Cardiac fibroblast (primary cell): ENCODE results near the gene PGC.
A peak's percentile ranks its signal among the peaks of the same experiment; 100 is the strongest.

Experiments
- DNase-seq, 2 donors: peaks; one replicate each; pipeline versions ENCODE4 v3.0.0 to v3.0.0-alpha.2; 2010; ENCODE audit warnings: low read depth in 2 of 2
- H3K4me3 ChIP-seq, 2 donors: replicated peaks in 1 of 2; 1 replicate in 1 of 2; 2 replicates in 1 of 2; pipeline ENCODE4 v1.5.1; 2011; ENCODE audit warnings: low read depth in 2 of 2, low read length in 2 of 2, mild to moderate bottlenecking in 2 of 2, moderate library complexity in 1 of 2
- TF ChIP-seq, protein P1 (sequence below): IDR thresholded peaks from one replicate; pipeline ENCODE4 v1.5.1; 2011; ENCODE audit warnings: low read depth, mild to moderate bottlenecking, low read length, inconsistent platforms

The PGC gene

DNA sequence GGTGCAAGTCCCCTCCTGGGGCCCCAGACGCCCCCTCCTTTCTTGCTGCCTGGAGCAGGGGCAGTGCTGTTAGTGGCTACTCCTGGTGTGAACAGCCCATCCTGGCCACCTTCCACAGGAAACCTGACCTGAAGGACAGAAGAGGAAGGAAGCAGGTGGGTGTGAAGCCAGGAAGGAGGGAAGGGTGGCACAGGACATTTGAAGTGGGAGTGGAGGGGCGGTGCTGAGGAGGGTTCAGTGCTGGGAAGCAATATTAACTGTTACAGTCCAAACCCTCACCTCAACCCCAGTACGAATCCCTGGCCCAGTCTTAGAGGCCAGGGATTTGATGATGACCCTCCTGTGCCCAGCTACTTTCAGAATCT, 34.2 kb upstream of the PGC start:
- H3K4me3 ChIP-seq = peak overlapping the region; percentile 62 to 63
- TF ChIP-seq, protein P1, sequence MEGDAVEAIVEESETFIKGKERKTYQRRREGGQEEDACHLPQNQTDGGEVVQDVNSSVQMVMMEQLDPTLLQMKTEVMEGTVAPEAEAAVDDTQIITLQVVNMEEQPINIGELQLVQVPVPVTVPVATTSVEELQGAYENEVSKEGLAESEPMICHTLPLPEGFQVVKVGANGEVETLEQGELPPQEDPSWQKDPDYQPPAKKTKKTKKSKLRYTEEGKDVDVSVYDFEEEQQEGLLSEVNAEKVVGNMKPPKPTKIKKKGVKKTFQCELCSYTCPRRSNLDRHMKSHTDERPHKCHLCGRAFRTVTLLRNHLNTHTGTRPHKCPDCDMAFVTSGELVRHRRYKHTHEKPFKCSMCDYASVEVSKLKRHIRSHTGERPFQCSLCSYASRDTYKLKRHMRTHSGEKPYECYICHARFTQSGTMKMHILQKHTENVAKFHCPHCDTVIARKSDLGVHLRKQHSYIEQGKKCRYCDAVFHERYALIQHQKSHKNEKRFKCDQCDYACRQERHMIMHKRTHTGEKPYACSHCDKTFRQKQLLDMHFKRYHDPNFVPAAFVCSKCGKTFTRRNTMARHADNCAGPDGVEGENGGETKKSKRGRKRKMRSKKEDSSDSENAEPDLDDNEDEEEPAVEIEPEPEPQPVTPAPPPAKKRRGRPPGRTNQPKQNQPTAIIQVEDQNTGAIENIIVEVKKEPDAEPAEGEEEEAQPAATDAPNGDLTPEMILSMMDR = no peak
- no peak for DNase-seq

DNA sequence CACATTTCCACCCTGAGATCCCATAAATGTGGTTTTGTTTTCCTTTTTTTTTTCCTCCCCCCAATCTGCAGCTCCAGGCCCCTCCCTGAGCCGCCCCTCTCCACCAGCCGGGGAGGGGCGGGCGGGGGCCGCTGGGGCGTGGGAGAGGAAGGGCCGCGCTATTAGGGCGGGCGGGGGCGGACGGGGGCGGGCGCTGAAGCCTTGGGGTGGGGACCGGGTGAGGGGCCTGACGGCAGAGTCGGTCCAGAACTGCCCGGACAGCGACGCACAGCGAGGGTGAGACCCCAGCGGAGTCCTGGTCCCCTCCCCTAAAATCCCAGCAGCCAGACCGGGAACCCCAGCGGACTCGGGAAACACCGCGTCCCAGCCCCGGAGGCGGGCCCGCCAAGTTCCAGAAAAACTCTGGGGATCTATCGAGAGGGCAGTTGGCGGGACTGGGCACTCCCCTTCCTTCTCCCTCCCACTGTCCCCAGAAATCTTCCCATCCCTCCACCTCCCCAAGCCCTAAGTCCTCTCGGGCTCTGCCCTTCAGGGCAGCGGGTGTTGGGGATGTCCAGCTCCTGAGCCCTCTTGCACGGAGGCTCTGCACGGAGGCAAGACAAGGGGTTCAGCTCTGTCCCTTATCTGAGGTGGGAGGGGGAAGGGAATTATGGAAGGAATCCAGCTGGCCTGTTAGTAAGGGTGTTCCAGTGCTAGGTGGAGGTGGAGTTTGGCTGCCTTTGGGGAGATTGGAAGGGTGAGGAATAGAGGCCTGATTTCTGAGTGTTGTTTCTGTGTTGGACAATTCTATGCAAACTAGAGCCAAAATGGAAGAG, 33.6 kb upstream of the PGC start, which contains the start of gene PRICKLE4:
Gene PRICKLE4, plus strand, starts transcription at position 232 of the 815 bp plus-strand sequence. CDS start 2,692 bp downstream, outside the sequence.
- DNase-seq = peak; percentile 14 to 69
- TF ChIP-seq, protein P1 = no peak
- peak within 1 kb of the TSS; percentile 62 to 63 for H3K4me3 ChIP-seq

DNA sequence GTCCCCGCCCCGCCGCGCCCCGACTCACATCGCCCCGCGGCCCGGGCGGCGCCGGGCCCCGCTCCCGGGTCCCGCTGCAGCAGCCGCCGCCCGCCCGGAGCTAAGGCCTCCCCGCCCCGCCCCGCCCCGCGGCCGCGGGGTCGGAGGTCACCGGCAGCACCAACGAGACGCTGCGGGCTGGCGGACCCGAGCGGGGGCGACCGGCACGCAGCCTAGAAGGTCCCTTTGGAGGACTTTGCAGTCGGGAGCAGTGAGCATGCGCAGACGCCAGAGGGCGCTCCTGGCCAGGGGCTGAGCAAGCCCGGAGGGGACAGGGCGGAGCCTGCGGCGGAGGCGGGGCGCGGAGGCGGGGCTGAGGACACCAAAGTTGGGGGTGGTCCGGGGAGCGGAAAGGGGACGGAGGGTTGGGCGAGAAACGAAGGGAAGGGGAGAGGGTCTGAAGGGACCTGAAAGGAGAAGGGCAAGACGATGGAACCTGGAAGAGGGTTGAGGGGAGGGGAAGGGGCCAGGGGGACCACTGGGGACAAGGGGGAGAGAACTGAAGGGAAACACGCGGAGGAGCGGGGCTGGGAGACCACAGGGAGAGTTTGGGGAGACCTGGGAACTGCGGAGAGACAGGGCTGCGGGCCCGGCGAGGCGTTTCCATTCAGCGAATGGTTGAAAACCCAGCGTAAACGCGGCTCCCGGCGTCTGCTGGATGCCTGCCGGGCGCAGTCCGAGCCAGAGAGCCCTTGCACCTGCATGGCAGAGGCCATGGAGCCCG, 32.8 kb upstream of the PGC start, which contains the start of gene FRS3:
Gene FRS3, minus strand, starts transcription at position 113 of the 763 bp plus-strand sequence. CDS start 2,913 bp downstream, outside the sequence.
- DNase-seq = peak; percentile 96 to 97
- TF ChIP-seq, protein P1 = peak; percentile 90
- H3K4me3 ChIP-seq = peak within 1 kb of the TSS; percentile 62 to 63

DNA sequence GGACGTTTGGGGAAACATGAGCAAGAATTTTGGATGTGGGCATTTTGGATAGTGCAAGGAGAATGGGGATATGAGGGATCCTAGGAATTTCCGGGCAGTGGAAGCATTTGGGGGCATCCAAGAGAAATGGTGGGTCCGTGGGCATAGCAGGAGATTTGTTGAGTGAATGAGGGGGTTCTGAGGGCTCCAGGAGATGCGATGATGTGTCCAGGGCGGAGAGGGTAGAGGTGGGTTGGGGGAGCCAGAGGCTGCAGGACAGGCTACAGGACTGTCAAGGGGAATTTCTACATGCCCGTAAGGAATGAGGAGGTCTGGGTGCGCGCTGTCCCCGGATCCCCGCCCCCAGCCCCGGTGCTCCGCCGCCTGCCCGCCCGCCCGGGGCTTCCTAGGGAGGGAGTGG, 32.1 kb upstream of the PGC start:
- TF ChIP-seq, protein P1 = no peak
- DNase-seq = peak in 1 of 2 donors; percentile 8
- peak overlapping the region; percentile 62 for H3K4me3 ChIP-seq

DNA sequence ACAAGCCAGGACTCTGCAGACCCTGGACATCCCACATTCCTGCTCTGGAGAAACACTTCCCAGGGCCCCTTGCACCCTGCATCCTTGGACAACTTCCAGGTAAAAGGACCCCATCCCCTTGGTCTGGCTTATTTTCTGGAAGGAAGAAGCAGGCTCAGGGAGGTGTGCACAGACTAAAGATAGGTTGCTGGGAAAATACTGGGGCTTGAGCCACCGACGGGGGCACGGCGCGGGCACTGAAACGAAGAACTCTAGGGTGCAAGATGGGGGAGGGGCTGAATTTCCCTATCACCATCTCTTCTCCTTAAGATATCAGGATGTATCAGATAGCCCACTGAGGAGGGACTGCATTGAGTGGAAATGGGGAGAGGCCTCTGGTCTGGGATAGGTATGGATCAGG, 31.7 kb upstream of the PGC start:
- no peak for DNase-seq
- peak overlapping the region; percentile 62 for H3K4me3 ChIP-seq
- TF ChIP-seq, protein P1 = no peak

DNA sequence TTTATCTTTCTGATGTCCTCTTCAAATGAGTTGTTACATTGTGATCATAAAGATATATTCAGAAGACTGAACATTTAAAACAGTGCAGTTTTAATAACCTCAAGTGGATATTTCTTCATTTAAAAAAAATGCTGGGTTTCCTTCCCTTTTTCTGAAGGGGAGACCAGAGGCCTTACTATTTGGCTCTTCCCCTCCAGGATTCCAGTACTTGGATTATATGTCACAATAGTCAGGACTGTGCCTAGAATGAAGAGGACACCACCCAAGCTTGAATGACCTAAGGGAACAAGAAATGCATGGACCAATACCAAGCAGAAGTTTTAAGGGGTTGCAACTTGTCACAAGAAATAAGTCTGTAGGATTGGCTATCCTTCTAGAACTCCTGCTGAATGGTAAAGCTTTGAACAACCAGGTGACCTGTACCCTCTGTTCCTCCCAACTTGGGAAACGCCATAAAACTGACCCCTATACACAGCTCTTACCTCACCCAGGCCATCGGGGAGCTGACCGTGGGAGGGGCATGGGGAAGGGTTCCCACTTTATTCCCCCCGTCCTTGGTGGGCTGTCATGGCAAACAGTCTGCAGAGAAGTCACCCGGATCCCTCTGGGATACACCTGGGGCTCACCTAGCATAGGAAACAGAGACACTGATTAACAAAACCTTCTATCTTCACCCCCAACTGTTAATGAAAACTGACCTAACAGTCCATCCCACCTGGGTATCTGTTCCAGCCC, 30.5 kb upstream of the PGC start:
- no peak for DNase-seq
- H3K4me3 ChIP-seq = no peak overlapping the region
- TF ChIP-seq, protein P1 = no peak
